NCI-H2081 treated with DMSO at 0.1 percent for 48 hours (cell line): ENCODE data around the gene PXDN.
A peak's percentile ranks its signal among the peaks of the same experiment; 100 is the strongest.
"Not testable (repeated sequence)": the region's sequence is repeated elsewhere in the genome, so short reads cannot be mapped to it uniquely, and the experiment has no call there.

Source experiments
- DNase-seq: peaks from one replicate; lab custom pipeline; 2025; lab: John Stamatoyannopoulos, UW

Gene PXDN

GRCh38 chr2:1726558-1726957 lies 17.8 kb downstream of the PXDN start:
- no peak for DNase-seq

GRCh38 chr2:1724351-1724750 lies 20.0 kb downstream of the PXDN start:
- not testable (repeated sequence) for DNase-seq

- DNase-seq = no peak
These were observed 20.8 kb downstream of the PXDN start for GRCh38 chr2:1723397-1724042.

GRCh38 chr2:1722692-1723091 lies 21.6 kb downstream of the PXDN start:
- no peak for DNase-seq

GRCh38 chr2:1721706-1722646 lies 22.3 kb downstream of the PXDN start:
- DNase-seq = no peak

GRCh38 chr2:1718339-1719220 lies 25.7 kb downstream of the PXDN start:
- DNase-seq = no peak

GRCh38 chr2:1717113-1717512 lies 27.2 kb downstream of the PXDN start:
- no peak for DNase-seq

GRCh38 chr2:1716441-1716840 lies 27.9 kb downstream of the PXDN start:
- no peak for DNase-seq

- not testable (repeated sequence) for DNase-seq
These were observed 28.4 kb downstream of the PXDN start for GRCh38 chr2:1716014-1716305.

- DNase-seq = peak; percentile 57
These were observed 28.9 kb downstream of the PXDN start for GRCh38 chr2:1715184-1716013.

- DNase-seq = no peak
These were observed 29.8 kb downstream of the PXDN start for GRCh38 chr2:1714291-1715064.

- DNase-seq = no peak
These were observed 30.5 kb downstream of the PXDN start for GRCh38 chr2:1713839-1714236.

GRCh38 chr2:1713142-1713838 lies 31.0 kb downstream of the PXDN start:
- no peak for DNase-seq

- DNase-seq = no peak
These were observed 34.3 kb downstream of the PXDN start for GRCh38 chr2:1709946-1710560.

GRCh38 chr2:1709335-1709605 lies 35.0 kb downstream of the PXDN start:
- DNase-seq = no peak

- no peak for DNase-seq
These were observed 35.6 kb downstream of the PXDN start for GRCh38 chr2:1708476-1709334.

GRCh38 chr2:1707771-1708418 lies 36.4 kb downstream of the PXDN start:
- DNase-seq = peak; percentile 31

- DNase-seq = peak; percentile 48
These were observed 38.0 kb downstream of the PXDN start for GRCh38 chr2:1706089-1706841.
